GM19023 (cell line): ENCODE measurements around the gene IQCE.

Experiments used
- ATAC-seq: cut with Tn5 transposase; IDR thresholded peaks from one replicate; pipeline ENCODE4 v1.9.1; 2021; ENCODE audit warnings: mild to moderate bottlenecking, moderate library complexity; ENCODE audit not compliant: unreplicated experiment

Gene IQCE

GRCh38 chr7:2558629-2559282, at the start of gene IQCE:
Gene IQCE, plus strand, starts transcription at chr7:2558979. Its CDS starts 203 bp downstream, at chr7:2559182.
- ATAC-seq = peak; percentile 43

GRCh38 chr7:2509298-2509906, 49.4 kb upstream of the IQCE start:
- no peak for ATAC-seq

GRCh38 chr7:2510130-2510776, 48.5 kb upstream of the IQCE start:
- no peak for ATAC-seq

- ATAC-seq = no peak
Measured at GRCh38 chr7:2510909-2511768, 47.6 kb upstream of the IQCE start.

- no peak for ATAC-seq
Measured at GRCh38 chr7:2511769-2512168, 47.0 kb upstream of the IQCE start.

- ATAC-seq = no peak
Measured at GRCh38 chr7:2512179-2512661, 46.6 kb upstream of the IQCE start.

- no peak for ATAC-seq
Measured at GRCh38 chr7:2512713-2513112, 46.1 kb upstream of the IQCE start.

GRCh38 chr7:2513702-2514101, 45.1 kb upstream of the IQCE start:
- ATAC-seq = no peak

- no peak for ATAC-seq
Measured at GRCh38 chr7:2514473-2515423, 44.0 kb upstream of the IQCE start.

GRCh38 chr7:2515424-2516193, 43.2 kb upstream of the IQCE start:
- ATAC-seq = no peak

- no peak for ATAC-seq
Measured at GRCh38 chr7:2516194-2516555, 42.6 kb upstream of the IQCE start.

- ATAC-seq = no peak
Measured at GRCh38 chr7:2517026-2517425, 41.8 kb upstream of the IQCE start.

GRCh38 chr7:2517678-2518507, 40.9 kb upstream of the IQCE start:
- ATAC-seq = no peak

GRCh38 chr7:2518737-2519118, 40.1 kb upstream of the IQCE start:
- no peak for ATAC-seq

GRCh38 chr7:2519119-2519930, 39.5 kb upstream of the IQCE start, which contains the start of gene LFNG:
Gene LFNG, plus strand, starts transcription at chr7:2519774. Its CDS starts 88 bp downstream, at chr7:2519862.
- ATAC-seq = peak; percentile 85

GRCh38 chr7:2520131-2520760, 38.5 kb upstream of the IQCE start:
- ATAC-seq = no peak

- ATAC-seq = no peak
Measured at GRCh38 chr7:2520761-2521290, 38.0 kb upstream of the IQCE start.
